Mesenchymal stem cell (in vitro differentiated cells and primary cell): ENCODE data around the gene CFAP410.
A peak's percentile ranks its signal among the peaks of the same experiment; 100 is the strongest.
"Not testable (repeated sequence)": the region's sequence is repeated elsewhere in the genome, so short reads cannot be mapped to it uniquely, and the experiment has no call there.

Source experiments
- DNase-seq: peaks from one replicate; pipeline ENCODE4 v3.0.0-alpha.2; 2013
- H2AFZ ChIP-seq: one replicate; pipeline ENCODE4 v1.6.1; 2013; ENCODE audit warnings: low read depth, mild to moderate bottlenecking, control low read depth, inconsistent platforms, low read length, moderate library complexity
- H2AK5ac ChIP-seq: 2 replicates; pipeline ENCODE4 v1.6.1; 2013; ENCODE audit warnings: low read length, moderate library complexity, mild to moderate bottlenecking, inconsistent platforms; ENCODE audit not compliant: severe bottlenecking
- H2BK120ac ChIP-seq: one replicate; pipeline ENCODE4 v1.6.1; 2013; ENCODE audit warnings: low read depth, mild to moderate bottlenecking, inconsistent platforms, low read length, moderate library complexity
- H2BK12ac ChIP-seq, 2 experiments: one replicate each; pipeline ENCODE4 v1.6.1; 2013; ENCODE audit warnings: inconsistent platforms in 2 of 2, low read length in 2 of 2, mild to moderate bottlenecking in 2 of 2, moderate library complexity in 2 of 2, control low read depth in 1 of 2
- H2BK15ac ChIP-seq: one replicate; pipeline ENCODE4 v1.6.1; 2013; ENCODE audit warnings: mild to moderate bottlenecking, low read depth, inconsistent platforms; ENCODE audit not compliant: poor library complexity, severe bottlenecking
- H2BK5ac ChIP-seq: 2 replicates; pipeline ENCODE4 v1.6.1; 2013; ENCODE audit warnings: low read depth, mild to moderate bottlenecking, low read length, control low read depth, inconsistent platforms; ENCODE audit not compliant: poor library complexity, severe bottlenecking
- H3K14ac ChIP-seq, 2 experiments: one replicate each; pipeline ENCODE4 v1.6.1; 2013; ENCODE audit warnings: inconsistent platforms in 2 of 2, low read length in 2 of 2, control low read depth in 1 of 2, mild to moderate bottlenecking in 1 of 2, moderate library complexity in 1 of 2
- H3K18ac ChIP-seq, 2 experiments: one replicate each; pipeline ENCODE4 v1.6.1; 2013; ENCODE audit warnings: inconsistent platforms in 2 of 2, low read length in 2 of 2, control low read depth in 1 of 2, low read depth in 1 of 2, mild to moderate bottlenecking in 1 of 2
- H3K23ac ChIP-seq, 2 experiments: one replicate each; pipeline ENCODE4 v1.6.1; 2013; ENCODE audit warnings: inconsistent platforms in 2 of 2, low read length in 2 of 2, mild to moderate bottlenecking in 2 of 2, moderate library complexity in 2 of 2, control low read depth in 1 of 2
- H3K27ac ChIP-seq: 2 replicates; pipeline ENCODE4 v1.5.1; 2013; ENCODE audit warnings: mild to moderate bottlenecking, moderate library complexity, low read length, control low read depth, inconsistent platforms; ENCODE audit not compliant: poor library complexity, severe bottlenecking
- H3K27me3 ChIP-seq, 2 experiments: 2 replicates each; pipeline versions ENCODE4 v1.6.1 to v1.7.0; 2013; ENCODE audit warnings: low read length in 2 of 2, mild to moderate bottlenecking in 2 of 2, moderate library complexity in 2 of 2, control low read depth in 1 of 2, inconsistent platforms in 1 of 2; ENCODE audit not compliant: control insufficient read depth in 1 of 2, insufficient read depth in 1 of 2
- H3K36me3 ChIP-seq, 2 experiments: 2 replicates each; pipeline versions ENCODE4 v1.6.1 to v1.7.0; 2013; ENCODE audit warnings: low read length in 2 of 2, control low read depth in 1 of 2, inconsistent platforms in 1 of 2, low read depth in 1 of 2, mild to moderate bottlenecking in 1 of 2; ENCODE audit not compliant: insufficient read depth in 2 of 2, control insufficient read depth in 1 of 2
- H3K4ac ChIP-seq, 2 experiments: one replicate each; pipeline ENCODE4 v1.6.1; 2013; ENCODE audit warnings: inconsistent platforms in 2 of 2, low read length in 2 of 2, mild to moderate bottlenecking in 2 of 2, moderate library complexity in 2 of 2, control low read depth in 1 of 2, low read depth in 1 of 2
- H3K4me1 ChIP-seq: 2 replicates; pipeline ENCODE4 v1.6.1; 2013; ENCODE audit warnings: low read depth, low read length, control low read depth; ENCODE audit not compliant: control insufficient read depth, insufficient read depth
- H3K4me2 ChIP-seq: 2 replicates; pipeline ENCODE4 v1.6.1; 2013; ENCODE audit warnings: low read length, mild to moderate bottlenecking, inconsistent platforms; ENCODE audit not compliant: poor library complexity, severe bottlenecking
- H3K4me3 ChIP-seq, 2 experiments: 2 replicates each; pipeline versions ENCODE4 v1.5.1 to v1.7.0; 2013; ENCODE audit warnings: low read length in 2 of 2, mild to moderate bottlenecking in 2 of 2, control low read depth in 1 of 2, low read depth in 1 of 2; ENCODE audit not compliant: insufficient read depth in 1 of 2
- H3K79me1 ChIP-seq: replicated peaks from 2 replicates; pipeline ENCODE4 v1.6.1; 2013; ENCODE audit warnings: mild to moderate bottlenecking, control low read depth, low read length, inconsistent platforms; ENCODE audit not compliant: poor library complexity, severe bottlenecking
- H3K9ac ChIP-seq: 2 replicates; pipeline ENCODE4 v1.7.0; 2013; ENCODE audit warnings: mild to moderate bottlenecking, low read length, moderate library complexity
- H3K9me3 ChIP-seq: 2 replicates; pipeline ENCODE4 v1.7.0; 2013; ENCODE audit warnings: mild to moderate bottlenecking, low read length; ENCODE audit not compliant: control insufficient read depth
- H4K8ac ChIP-seq: one replicate; pipeline ENCODE4 v1.6.1; 2013; ENCODE audit warnings: inconsistent platforms, mild to moderate bottlenecking, low read length, moderate library complexity
- H4K91ac ChIP-seq: one replicate; pipeline ENCODE4 v1.6.1; 2013; ENCODE audit warnings: mild to moderate bottlenecking, low read length, inconsistent platforms
- WGBS: methylation state at CpG from one replicate; pipeline ENCODE4 v1.1.7; 2013; ENCODE audit warnings: mixed read lengths; 5-methylcytosine and 5-hydroxymethylcytosine counted together

CFAP410 gene

DNA sequence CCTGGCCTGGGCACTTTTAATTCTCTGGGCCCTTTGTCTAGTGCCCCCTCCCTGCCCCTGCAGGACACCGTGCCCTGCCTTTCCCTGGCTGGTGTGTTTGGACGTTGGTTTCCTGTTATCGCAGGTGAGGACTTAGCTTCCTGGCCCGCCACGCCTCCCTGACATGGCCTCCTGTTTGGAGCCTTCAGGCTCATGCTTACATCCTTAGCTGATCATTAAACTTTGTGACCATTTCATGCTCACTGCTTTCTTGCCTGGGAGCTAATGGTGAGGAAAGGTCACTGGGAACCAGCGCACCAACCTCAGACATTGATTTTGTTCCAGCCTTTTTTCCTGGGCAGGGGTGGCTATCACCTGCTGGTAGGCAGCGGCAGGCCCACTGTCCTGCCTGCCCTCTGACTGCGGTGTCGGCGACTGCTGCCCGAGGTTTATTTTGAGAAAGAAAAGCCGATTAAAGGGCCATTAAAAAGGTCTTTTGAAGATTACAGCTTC is 35.7 kb downstream of the CFAP410 start:
- no peak overlapping the region for H3K4ac ChIP-seq
- H2BK15ac ChIP-seq = peak overlapping the region; percentile 9

GRCh38 chr21:44302573-44303401 is 36.4 kb downstream of the CFAP410 start:
- not testable (repeated sequence) for H2AFZ ChIP-seq, H4K8ac ChIP-seq, H3K18ac ChIP-seq, H3K9ac ChIP-seq, DNase-seq, H3K14ac ChIP-seq, H3K9me3 ChIP-seq, H4K91ac ChIP-seq, H2BK12ac ChIP-seq, H2BK5ac ChIP-seq, H3K23ac ChIP-seq, H2BK15ac ChIP-seq, H2AK5ac ChIP-seq, H3K27ac ChIP-seq, H3K4me2 ChIP-seq, H3K4me3 ChIP-seq, H2BK120ac ChIP-seq, H3K27me3 ChIP-seq, H3K4ac ChIP-seq
- WGBS = 96% methylated on average over 23 of the region's 23 CpGs
- Histone ChIP-seq H3K36me3 (peaks cover 8 to 26% of the 10 kb centered on the region in 2 experiments), H3K79me1 (peaks cover 40% of the 10 kb centered on the region), H3K4me1 (peaks cover 56% of the 10 kb centered on the region)

More for the DNA sequence above, 35.7 kb downstream of the CFAP410 start:
- Histone ChIP-seq H3K27ac (peak overlapping the region; percentile 40), H2BK12ac (no peak overlapping the region), H3K4me2 (peak overlapping the region; percentile 38), H3K9me3 (no peaks in the 10 kb centered on the region), H3K79me1 (peaks cover 40% of the 10 kb centered on the region), H3K18ac (no peak overlapping the region), H3K14ac (no peak overlapping the region), H3K36me3 (peaks cover 12 to 29% of the 10 kb centered on the region in 2 experiments), H3K4me3 (no peak overlapping the region), H4K8ac (no peak overlapping the region), H2AFZ (no peak overlapping the region), H2BK5ac (no peak overlapping the region), H2AK5ac (no peak overlapping the region), H4K91ac (no peak overlapping the region), H3K9ac (no peak overlapping the region), H3K23ac (no peak overlapping the region), H2BK120ac (no peak overlapping the region), H3K27me3 (no peaks in the 10 kb centered on the region), H3K4me1 (peaks cover 56% of the 10 kb centered on the region)
- DNase-seq = no peak
- 85% methylated on average over 12 of the region's 12 CpGs for WGBS

DNA sequence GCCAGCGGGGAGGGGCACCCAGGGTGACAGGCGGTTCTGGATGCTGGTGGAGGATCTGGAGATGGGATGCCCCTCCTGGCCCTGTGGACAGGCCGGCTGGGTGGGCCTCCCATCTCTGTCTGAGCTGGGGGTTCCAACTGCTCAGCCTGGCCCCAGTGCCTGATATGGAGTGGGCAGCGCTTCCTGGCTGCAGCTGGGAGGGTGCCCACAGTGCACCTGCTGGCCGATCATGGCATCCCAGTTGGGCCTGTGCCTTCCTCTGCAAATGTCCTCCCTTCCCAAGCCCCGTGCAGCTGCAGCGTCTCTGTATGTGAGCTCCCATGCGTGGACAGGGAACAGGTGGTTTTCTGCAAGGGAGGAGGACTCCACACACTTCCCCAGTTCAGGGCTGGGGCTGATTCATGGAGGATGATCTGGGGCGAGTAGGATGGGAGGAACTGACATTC is 37.2 kb downstream of the CFAP410 start:
- Histone ChIP-seq H3K4me2 (no peak overlapping the region), H2BK5ac (no peak overlapping the region), H3K27me3 (peaks cover 0 to 3% of the 10 kb centered on the region in 2 experiments), H3K9ac (no peak overlapping the region), H3K9me3 (no peaks in the 10 kb centered on the region), H3K4me3 (no peak overlapping the region), H3K14ac (no peak overlapping the region), H2AK5ac (no peak overlapping the region), H3K79me1 (peaks cover 40% of the 10 kb centered on the region), H3K4me1 (peaks cover 55% of the 10 kb centered on the region), H3K4ac (no peak overlapping the region), H3K36me3 (peaks cover under 1 to 18% of the 10 kb centered on the region in 2 experiments), H4K8ac (no peak overlapping the region), H4K91ac (no peak overlapping the region), H2BK15ac (no peak overlapping the region), H2BK12ac (peak overlapping the region in 1 of 2 experiments; percentile 29), H3K27ac (no peak overlapping the region), H2AFZ (no peak overlapping the region), H2BK120ac (no peak overlapping the region), H3K18ac (no peak overlapping the region), H3K23ac (no peak overlapping the region)
- 86% methylated on average over 9 of the region's 9 CpGs for WGBS
- DNase-seq = no peak

DNA sequence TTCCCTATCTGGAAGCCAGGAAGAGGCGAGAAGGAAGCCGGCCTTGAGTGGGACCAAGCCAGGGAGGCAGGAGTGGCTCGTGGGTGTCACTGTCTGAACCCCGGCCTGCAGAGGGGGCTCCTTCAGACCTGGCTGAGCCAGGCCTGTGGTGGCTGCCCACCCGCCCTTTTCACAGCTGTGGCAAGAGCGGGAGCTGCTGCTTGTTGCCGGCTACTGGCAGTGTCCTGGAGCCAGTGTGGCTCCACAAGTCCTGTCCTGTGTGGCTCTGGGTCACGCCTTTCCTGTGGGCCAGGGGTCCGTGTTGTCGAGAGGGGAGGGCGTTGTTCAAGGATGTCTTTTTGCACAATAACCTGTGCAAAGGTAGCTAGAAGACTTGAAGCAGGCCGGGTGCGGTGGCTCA is 38.0 kb downstream of the CFAP410 start:
- 91% methylated on average over 13 of the region's 13 CpGs for WGBS
- Histone ChIP-seq H4K91ac (no peak overlapping the region), H3K79me1 (peaks cover 33% of the 10 kb centered on the region), H3K18ac (peak overlapping the region in 1 of 2 experiments; percentile 35), H2BK120ac (no peak overlapping the region), H3K23ac (peak overlapping the region in 1 of 2 experiments; percentile 42), H2BK12ac (no peak overlapping the region), H3K27ac (no peak overlapping the region), H2AFZ (no peak overlapping the region), H3K4me1 (peaks cover 56% of the 10 kb centered on the region), H3K36me3 (peaks cover 0 to 9% of the 10 kb centered on the region in 2 experiments), H3K9ac (peak overlapping the region; percentile 85), H2AK5ac (no peak overlapping the region), H3K27me3 (peaks cover 1 to 4% of the 10 kb centered on the region in 2 experiments), H3K4me3 (peak overlapping the region in 1 of 2 experiments; percentile 87), H3K9me3 (no peaks in the 10 kb centered on the region), H3K14ac (no peak overlapping the region), H2BK15ac (no peak overlapping the region), H3K4ac (no peak overlapping the region), H3K4me2 (peak overlapping the region; percentile 92), H4K8ac (no peak overlapping the region), H2BK5ac (no peak overlapping the region)
- DNase-seq = no peak
